HK-2 (cell line): ENCODE data around the gene ZNF560.
"Not testable (repeated sequence)": the region's sequence is repeated elsewhere in the genome, so short reads cannot be mapped to it uniquely, and the experiment has no call there.

Experiments
- DNase-seq: peaks from one replicate; pipeline ENCODE4 v3.0.0-alpha.2; 2018; ENCODE audit not compliant: unreplicated experiment

Gene ZNF560

DNA sequence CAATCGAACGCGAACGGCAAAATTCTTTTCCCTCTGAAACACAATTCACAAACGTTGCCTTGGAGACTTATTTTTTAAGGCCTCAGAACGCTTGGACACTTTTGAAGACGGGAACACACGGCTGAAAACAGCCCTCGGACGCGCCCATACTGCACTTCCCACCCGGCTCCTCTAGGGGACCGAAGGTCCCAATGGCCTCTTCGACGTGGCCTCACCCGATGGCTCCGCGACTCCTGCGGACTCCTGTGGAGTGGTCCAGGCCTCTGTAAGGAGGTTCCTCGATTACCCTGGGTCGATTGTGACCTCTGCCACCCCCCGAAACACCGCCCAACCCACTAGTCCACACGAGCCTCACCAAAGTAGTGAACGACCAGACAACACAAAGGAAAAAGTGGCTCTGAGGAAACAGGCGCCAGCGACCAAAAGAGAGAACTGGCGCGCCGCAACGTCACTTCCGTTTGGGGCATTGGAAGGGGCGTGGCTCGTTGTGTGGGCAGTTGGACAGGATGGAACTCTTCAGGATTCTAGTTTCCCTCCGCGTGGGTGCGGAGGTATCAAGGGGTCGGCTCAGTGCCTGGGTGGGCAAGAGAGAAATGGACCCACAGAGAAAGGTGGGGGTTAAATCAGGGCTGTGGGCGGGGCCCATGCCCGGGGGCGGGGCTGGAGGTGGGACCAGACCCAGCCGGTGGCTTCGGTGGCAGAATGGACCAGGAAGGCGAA is at the start of gene ZNF560:
TSS of gene ZNF560 (minus strand) at position 434 of the 720 bp plus-strand sequence. CDS start 23,303 bp downstream, outside the sequence.
- DNase-seq, result peak; percentile 2

DNA sequence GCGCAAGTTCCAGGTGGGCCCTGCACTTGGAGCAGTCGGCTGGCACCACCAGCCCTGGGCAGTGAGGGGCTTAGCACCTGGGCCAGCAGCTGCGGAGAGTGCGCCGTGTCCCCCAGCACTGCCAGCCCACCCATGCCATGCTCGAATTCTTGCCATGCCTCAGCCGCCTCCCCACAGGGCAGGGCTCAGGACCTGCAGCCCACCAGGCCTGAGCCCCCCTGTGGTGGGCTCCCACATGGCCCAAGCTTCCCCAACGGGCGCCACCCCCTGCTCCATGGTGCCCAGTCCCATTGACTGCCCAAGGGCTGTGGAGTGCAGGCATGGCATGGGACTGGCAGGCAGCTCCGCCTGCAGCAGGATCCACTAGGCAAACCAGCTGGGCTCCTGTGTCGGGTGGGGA is 49.5 kb upstream of the ZNF560 start:
- DNase-seq, result no peak

DNA sequence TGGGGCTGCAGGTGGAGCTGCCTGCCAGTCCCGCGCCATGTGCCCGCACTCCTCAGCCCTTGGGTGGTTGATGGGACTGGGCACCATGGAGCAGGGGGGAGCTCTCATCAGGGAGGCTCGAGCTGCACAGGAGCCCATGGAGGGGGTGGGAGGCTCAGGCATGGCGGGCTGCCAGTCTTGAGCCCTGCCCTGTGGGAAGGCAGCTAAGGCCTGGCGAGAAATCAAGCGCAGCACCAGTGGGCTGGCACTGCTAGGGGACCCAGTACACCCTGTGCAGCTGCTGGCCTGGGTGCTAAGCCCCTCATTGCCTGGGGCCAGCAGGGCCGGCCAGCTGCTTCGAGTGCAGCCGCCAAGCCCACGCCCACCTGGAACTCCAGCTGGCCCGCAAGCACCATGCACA is 42.9 kb upstream of the ZNF560 start:
- DNase-seq, result not testable (repeated sequence)

DNA sequence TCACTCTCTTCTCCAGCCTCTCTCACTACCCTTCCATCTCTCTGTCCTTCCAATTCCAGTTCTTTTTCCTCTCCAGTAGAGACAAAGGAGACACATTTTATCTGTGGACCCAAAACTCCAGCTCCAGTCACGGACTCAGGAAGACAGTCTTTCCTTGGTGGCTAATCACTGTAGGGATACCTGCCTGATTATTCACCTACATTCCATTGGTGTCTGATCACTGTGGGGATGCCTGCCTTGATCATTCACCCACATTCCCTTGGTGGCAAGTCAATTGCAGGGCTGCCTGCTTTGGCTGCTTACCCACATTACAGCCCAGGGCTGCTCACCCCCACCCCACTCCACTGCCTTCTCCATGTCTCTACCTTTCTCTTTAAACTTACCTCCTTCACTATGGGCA is 41.5 kb upstream of the ZNF560 start:
- not testable (repeated sequence) for DNase-seq

DNA sequence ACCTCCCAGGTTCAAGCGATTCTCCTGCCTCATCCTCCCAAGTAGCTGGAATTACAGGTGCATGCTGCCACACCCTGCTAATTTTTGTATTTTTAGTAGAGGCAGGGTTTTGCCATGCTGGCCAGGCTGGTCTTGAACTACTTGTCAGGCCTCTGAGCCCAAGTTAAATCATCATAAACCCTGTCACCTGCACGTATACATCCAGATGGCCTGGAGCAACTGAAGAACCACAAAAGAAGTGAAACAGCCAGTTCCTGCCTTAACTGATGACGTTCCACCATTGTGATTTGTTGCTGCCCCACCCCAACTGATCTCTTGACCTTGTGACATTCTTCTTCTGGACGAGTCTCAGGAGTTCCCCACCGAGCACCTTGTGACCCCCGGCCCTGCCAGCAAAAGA is 40.8 kb upstream of the ZNF560 start:
- not testable (repeated sequence) for DNase-seq

DNA sequence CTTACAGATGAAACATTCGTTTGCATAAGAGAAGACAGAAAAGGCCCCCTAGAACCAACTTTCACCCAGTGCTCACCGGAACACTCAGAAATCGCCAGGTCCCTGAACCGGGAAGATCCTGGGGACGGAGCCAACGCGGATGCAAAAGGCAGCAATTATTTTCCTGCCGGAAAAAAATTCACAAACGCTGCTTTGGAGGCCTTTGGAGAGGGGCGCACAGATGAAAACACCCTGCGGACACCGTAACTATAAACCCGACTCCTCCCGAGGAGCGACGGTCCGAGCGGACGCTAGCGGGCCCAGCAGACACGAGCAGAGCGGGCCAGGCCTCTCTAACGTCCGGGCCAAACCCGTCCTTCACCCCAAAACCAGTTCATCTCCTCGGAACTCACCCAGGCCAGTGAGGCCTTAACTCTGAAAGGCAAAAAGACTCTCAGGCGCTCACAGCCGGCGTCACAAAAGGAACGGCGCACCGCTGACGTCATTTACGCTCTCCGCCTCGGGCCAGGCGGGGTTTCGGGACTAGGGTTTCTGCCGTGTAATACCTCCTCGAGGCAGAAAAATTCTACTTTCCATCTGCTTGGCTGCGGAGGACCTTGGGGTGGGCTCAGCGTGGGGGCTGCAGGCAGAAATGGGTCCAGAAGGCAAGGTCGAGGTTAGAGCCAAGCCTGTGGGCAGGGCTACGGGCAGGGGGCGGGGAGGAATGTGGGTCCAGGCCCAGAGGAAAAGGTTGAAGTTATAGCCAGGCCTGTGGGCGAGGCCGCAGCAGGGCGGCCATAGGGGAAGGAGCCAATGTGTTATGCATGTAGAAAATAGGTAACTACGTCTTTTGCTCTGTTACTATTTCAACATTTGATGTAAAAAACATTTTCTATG is 40.0 kb upstream of the ZNF560 start, which contains the start of gene ZNF426:
TSS of gene ZNF426 (minus strand) at position 463 of the 876 bp plus-strand sequence. CDS start 2,413 bp downstream, outside the sequence.
- peak; percentile 82 for DNase-seq

DNA sequence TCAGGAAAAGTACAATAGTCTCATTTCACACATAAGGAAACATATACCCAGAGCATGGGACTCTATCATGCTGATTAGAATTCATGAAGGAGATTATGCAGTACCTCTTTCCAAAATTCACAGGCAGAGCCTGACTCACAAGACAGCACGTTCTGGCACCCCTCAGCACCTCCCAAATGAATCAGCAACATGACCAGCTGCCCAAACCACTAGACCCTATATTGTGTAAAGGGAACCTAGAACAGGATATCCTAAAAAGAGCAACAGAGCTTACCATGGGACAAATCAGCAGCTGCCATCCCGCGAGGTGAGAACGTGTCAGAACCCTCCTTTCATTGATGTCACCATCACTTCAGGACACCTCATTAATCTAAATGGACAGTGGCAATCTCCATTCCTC is 37.5 kb upstream of the ZNF560 start:
- no peak for DNase-seq

DNA sequence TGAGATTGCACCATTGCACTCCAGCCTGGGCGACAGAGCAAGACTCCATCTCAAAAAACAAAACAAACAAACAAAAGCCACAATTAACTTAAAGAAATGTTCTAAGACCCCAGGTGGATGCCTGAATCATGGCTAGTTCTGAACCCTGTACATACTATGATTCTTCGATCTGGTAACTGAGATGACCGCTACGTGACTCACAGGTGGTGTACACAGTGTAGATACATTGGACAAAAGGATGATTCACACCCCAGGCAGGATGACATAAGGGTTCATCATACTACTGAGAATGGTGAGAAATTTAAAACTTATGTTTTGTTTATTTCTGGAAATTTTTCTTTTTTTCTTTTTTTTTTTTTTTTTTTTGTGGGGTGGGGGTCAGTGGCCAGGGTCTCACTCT is 33.5 kb upstream of the ZNF560 start:
- no peak for DNase-seq

DNA sequence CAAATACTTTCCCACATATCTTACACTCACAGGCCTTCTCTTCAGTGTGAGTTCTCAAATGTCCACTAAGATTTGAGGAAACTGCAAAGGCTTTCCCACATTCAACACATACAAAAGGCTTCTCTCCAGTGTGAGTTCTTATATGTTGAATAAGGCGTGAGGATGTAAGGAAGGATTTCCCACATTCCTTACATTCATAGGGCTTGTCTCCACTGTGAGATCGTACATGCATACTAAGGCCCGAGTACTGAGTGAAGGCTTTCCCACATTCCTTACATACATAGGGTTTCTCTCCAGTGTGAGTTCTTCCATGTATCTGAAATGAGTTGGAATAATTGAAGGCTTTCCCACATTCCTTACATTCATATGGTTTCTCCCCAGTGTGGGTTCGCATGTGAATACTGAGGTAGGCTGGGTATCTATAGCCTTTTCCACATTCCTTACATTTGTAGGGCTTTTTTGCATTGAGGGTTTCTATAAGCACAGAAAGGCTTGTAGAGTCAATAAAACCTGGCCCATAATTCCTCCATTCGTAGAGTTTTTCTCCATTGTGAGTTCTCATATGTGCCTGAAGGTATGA is 30.4 kb upstream of the ZNF560 start:
- no peak for DNase-seq

DNA sequence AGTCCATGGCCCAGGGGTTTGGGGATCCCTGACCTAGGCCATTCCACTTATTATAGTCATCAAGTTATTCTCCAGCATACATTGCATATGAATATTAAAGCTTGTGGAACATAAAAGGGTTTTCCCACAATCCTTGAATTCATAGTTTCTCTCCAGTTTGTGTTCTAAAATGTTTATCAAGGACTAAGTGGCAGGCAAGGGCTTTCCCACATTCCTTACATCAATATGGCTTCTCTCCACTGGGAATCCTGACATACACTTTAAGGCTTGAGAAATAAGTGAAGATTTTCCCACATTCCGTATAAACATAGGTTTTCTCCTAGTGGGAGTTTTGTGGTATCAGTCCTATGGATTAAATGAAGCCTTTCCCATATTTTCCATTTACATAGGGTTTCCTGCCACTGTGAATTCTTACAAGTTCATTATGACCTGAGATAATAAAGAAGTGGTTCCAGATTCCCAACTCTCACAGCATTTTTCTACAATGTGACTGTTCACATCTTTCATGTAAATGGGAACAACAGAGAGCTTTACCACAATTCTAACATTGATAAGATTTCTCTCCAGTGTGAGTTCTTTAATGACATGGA is 25.6 kb upstream of the ZNF560 start:
- no peak for DNase-seq

DNA sequence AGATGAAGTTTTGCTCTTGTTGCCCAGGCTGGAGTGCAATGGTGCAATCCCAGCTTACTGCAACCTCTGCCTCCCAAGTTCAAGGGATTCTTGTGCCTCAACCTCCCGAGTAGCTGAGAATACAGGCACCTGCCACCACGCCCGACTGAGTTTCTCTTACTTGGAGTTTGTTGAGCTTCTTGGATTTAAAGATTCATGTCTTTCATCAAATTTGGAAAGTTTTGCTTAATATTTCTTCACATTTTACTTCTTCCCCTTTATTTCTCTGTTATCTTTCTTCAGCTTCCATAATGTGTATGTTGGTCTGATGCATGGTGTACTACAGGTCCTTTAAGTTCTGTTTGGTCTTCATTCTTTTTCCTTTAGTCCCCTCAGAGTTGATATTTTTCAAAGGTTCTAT is 8.9 kb upstream of the ZNF560 start:
- no peak for DNase-seq

DNA sequence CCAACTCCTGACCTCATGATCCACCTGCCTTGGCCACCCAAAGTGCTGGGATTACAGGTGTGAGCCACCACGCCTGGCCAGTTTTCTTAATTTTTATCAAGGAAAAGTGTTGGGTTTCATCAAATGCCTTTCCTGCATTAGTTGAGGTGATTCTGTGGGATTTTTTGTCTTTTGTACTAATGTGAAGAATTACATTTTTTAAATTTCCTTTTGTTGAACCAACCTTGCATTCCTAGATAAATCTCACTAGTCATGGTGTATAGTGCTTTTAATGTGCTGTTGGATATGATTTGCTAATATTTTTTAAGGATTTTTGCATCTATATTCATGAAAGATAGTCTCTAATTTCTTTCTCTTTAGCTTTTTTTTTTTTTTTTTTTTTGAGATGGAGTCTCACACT is 2.4 kb upstream of the ZNF560 start:
- no peak for DNase-seq

DNA sequence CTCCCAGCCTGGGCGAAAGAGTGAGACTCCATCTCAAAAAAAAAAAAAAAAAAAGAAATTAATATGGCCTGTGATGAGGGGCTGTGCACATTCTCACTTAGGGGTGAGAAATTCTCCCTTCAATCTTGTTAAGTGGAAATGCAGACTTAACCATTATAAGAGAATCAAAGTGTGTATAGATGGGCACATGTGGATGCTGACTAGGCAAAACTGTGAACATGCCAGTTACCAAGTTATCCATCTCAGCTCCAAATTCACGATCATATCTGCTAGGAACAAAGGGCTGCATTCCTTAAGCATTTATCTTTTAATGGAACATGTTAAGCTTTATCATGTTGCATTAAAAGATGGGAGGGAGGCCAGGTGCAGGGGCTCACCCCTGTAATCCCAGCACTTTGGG is 4.3 kb downstream of the ZNF560 start:
- no peak for DNase-seq

DNA sequence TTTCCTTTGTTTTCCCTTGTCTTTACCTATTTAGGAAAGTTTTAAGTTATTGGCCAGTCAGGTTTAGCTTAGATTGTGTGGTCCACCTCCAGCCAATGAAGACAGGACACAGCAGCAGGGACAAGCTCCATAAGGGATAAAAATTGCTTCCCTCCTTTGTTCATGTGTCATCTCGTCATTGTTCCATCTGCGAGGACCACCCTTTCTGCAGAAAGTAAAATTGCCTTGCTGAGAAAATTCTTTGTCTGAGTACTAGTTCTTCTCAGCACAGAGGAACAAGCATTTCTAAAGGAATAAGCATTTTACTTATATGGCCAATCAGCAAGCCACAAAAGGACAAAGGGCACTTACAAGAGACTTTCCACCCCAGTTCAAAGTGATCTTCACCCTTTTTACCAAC is 11.4 kb downstream of the ZNF560 start:
- no peak for DNase-seq

DNA sequence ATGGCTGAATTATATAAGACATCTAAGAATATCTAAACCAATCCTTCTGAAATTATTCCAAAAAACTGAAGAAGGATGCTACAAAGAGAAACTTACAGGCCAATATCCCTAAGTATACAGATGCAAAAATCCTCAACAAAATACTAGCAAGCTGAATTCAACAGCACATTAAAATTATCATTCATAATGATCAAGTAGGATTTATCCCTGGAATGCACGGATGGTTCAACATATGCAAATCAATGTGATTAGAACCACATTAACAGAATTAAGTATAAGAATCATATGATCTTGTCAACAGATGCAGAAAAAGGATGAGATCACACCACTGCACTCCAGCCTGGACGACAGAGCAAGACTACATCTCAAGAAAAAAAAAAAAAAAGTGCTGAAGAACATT is 13.3 kb downstream of the ZNF560 start:
- no peak for DNase-seq

DNA sequence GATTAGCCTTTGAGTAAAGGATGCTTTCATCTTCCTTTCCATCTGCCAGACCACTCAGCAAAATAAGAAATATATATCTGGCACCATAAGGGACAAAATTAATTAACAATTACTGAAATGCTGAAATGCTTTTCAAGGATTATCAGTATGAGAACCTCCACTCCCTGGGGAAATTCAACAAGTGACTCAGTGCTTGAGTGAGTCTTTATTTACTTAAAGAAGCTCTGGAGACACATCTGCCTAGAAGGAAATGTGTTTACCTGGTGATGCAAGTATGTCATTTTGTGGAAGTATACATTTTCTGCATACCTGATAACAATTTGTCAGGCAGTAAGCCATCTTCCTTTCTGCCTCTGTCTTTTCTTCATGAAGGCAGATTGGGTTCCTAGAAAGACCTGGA is 23.4 kb downstream of the ZNF560 start:
- no peak for DNase-seq

DNA sequence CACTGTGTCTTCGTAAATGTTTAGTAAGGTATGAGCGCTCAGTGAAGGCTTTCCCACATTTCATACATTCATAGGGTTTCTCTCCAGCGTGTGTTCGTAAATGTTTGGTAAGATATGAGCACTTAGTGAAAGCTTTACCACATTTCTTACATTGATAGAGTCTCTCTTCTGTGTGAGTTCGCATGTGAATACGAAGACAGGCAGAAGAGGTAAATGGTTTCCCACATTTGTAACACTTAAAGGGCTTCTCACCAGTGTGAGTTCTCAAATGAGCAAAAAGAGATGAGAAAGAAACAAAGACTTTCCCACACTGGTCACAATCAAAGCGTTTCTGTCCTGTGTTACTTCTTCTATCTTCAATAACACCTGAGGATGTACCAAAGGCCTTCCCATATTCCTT is 31.3 kb downstream of the ZNF560 start:
- no peak for DNase-seq

DNA sequence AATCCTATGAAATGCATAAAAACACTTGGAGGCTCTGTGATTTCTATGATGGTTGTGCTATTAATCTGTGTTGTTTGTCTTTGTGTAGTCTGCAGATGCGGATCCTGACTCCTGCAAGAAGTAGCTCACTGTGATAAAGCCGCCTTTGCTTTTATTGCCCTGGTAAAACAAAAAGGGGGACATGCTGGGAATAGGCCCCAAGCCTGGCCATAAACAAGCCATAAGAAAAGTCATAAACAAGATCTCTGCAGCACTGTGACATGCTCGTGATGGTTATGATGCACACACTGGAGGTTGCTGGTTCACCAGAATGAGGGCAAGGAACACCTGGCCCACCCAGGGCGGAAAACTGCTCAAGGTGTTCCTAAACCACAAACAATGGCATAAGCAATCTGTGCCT is 36.5 kb downstream of the ZNF560 start:
- DNase-seq, result no peak

DNA sequence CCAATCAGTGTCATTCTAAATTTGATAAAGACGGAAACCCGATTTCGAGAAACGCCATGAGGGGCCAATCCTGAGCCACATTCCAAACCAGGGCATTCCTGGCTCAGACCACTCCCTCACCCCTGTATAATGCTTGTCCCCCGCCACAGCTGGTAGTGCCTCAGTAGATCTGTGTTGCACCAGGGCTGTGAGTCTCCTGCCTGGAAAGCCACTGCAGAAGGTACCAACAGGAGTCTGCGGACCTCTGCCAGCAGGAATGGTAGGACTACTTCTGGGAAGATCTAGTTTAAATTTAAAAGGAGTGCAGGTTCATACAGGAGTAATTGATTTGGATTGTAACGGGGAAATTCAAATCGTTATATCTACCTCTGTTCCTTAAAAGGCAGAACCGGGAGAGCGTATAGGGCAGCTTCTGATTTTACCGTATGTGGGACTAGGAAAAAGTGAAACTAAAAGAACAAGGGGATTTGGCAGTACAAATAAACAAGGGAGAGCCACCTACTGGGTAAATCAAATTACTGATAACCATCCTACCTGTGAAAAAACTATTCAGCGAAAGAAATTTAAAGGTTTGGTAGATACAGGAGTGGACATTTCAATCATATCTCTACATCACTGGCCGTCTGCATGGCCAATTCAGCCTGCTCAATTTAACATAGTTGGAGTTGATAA is 42.3 kb downstream of the ZNF560 start:
- DNase-seq, result no peak

DNA sequence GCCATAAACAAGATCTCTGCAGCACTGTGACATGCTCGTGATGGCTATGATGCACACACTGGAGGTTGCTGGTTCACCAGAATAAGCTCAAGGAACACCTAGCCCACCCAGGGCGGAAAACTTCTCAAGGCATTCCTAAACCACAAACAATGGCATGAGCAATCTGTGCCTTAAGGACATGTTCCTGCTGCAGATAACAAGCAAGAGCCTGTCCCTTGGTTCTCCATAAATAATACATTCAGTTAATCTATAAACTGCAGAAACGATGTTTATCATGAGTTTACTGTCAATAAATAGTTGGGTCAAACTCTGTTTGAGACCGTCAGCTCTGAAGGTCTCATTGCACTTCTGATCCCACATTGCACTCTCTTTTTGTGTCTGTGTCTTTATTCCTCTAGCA is 44.5 kb downstream of the ZNF560 start:
- DNase-seq, result no peak

DNA sequence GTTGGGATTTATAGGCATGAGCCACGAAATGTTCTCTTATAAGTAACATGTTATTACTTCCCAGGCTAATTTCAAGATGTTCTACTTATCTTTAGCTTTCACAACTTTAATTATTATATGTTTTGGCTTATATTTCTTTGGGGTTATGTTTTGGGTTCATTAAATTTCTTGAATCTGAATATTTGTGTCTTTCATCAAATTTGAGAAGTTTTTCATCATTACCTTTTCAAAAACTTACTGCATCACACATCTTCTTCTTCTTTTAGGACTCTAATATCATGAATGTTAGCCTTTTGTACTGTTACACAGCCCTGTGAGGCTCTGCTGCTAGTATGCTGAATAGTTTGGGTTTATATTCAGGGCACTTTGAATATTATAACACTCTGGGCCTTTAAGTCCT is 53.4 kb downstream of the ZNF560 start:
- DNase-seq, result no peak

DNA sequence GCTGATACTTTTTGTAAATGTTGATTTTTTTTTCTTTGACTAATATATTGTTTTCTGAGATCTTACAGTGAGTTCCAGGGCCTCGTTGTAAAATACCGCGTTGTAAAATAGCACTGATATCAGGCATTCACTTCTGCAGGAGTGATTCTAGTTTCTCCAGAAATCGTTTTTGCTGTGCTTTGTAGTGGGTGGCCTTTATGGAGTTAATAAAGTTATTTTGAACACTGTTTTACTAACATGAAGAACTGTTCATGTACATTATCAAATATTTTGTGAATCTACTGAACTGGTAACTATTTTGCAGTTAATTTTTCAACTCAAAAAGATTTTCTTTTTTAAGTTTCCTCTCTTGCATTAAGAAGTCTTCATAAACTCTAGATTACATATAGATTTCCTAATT is 62.1 kb downstream of the ZNF560 start:
- DNase-seq, result no peak
